Measurements from ENCODE around the gene ADCY1. TPM values are rescaled to one million over a fixed set of nuclear protein-coding genes. Genes with fewer than 3 reads are reported as not detected.

Gene ADCY1
- total RNA-seq, 1 experiment from 2014 or later, result not detected

DNA sequence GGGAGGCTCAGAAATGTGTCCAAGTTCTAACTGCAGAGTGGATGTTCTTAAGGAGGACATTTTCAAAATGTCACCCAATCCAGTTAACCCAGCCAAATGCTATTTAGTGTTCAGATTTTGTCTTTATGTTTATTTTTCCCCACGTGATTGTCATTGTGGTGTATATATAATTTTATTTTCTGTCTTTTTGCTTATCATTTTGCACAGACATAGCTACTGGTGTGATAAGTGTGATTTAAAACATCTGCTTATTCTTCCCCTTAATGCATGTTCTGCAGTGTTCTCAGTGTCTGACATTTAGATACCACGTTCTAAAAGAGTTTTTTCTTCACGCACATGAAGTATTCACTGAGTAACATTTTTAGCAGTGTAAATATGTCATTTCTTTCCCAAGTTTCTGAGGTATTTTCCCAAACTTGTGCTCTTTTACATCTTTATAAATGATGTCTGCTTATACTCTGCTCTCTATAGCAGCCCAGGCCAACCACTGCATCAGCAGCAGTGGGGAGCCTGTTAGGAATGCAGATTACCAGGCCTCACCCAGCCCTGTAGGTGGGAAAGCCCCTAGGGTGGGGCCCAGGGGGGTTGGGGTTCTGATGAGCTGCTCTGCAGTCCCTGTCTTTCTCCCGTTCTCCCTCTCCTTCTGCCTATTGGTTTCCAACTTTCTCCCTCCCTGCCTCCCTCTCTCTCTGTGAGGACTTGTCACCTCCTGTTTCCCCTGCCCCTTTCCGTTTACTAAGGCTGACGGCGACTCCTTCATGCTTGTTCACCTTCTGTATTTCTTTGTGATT, 20.8 kb downstream of the ADCY1 start:
- DNase-seq, result no peak
- Histone ChIP-seq H3K36me3 (ENCODE audit: low read depth) (no peaks in the 10 kb centered on the region), H3K79me2 (ENCODE audit: low read depth) (no peaks in the 10 kb centered on the region), H3K27me3 (ENCODE audit: insufficient read depth, low read depth) (peaks cover 100% of the 10 kb centered on the region), H3K4me3 (no peak overlapping the region), H3K9me2 (ENCODE audit: insufficient read depth) (no peaks in the 10 kb centered on the region), H3K4me1 (replicated peaks; ENCODE audit: insufficient read depth) (no peaks in the 10 kb centered on the region), H3K27ac (no peak overlapping the region), H3F3A (ENCODE audit: insufficient read depth, low read depth) (no peaks in the 10 kb centered on the region), H3K4me2 (no peak overlapping the region), H3K9me3 (ENCODE audit: insufficient read depth, low read depth) (no peaks in the 10 kb centered on the region), H2AFZ (no peak overlapping the region), H4K20me1 (ENCODE audit: insufficient read depth) (0 out of 2 replicates have a peak, but pooled peaks cover 3% of the 10 kb centered on the region)
- BruUV-seq (replicated peaks), result no TSS peak
- intact Hi-C loops (cut with micrococcal nuclease; ENCODE audit: unreplicated experiment), result no loop called here
- ChIA-PET CTCF (no interaction called here), POLR2A (ENCODE audit: unreplicated experiment) (no interaction called here)
- TF ChIP-seq EZH2 (IDR thresholded peaks at IDR 0.05; ENCODE audit: low read depth), result no peak
- TF ChIP-seq, protein P1, sequence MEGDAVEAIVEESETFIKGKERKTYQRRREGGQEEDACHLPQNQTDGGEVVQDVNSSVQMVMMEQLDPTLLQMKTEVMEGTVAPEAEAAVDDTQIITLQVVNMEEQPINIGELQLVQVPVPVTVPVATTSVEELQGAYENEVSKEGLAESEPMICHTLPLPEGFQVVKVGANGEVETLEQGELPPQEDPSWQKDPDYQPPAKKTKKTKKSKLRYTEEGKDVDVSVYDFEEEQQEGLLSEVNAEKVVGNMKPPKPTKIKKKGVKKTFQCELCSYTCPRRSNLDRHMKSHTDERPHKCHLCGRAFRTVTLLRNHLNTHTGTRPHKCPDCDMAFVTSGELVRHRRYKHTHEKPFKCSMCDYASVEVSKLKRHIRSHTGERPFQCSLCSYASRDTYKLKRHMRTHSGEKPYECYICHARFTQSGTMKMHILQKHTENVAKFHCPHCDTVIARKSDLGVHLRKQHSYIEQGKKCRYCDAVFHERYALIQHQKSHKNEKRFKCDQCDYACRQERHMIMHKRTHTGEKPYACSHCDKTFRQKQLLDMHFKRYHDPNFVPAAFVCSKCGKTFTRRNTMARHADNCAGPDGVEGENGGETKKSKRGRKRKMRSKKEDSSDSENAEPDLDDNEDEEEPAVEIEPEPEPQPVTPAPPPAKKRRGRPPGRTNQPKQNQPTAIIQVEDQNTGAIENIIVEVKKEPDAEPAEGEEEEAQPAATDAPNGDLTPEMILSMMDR (conservative IDR thresholded peaks at IDR 0.05), result no peak

DNA sequence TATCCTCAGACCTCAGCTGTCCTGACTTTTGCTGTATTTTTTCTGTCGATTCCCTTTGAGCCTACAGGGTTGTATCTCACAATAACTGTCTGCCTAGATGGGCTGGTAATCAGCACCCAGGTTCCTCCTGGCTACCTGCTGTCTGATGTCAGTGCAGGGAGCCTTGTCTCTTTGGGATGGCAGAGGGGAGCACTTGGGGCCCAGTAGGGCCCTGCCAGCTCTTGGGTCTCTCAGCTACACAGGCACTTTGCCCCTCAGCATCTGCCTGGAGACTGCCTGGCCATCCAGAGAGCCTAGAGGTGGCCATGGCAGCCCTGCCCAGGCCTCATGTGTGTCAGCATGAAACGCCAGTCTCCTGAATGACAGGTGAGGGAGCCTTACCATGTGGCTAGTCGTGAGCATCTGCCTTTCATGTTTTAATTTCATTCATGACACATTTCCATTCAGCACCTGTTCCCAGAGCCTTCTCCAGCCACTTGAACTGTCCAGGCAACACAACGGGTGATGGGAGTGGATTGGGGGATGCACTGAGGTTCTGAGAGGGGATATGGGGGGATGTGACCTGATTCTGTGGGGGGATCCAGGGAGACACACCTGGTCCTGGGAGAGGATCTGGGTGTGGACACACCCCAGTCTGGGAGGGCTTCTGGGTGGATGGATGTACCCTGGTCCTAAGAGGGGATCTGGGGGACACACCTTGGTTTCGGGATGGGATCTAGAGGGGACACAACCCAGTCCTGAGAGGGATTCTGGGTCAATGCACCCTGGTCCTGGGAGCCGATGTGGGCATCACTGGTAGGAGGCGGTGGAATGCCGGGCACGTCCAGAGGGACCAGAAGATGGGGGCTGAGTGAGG, 21.9 kb downstream of the ADCY1 start:
- CTCF ChIA-PET, result no interaction called here
- H3K4me2 ChIP-seq, result no peak overlapping the region
- peaks cover 100% of the 10 kb centered on the region for H3K27me3 ChIP-seq (ENCODE audit: insufficient read depth, low read depth)
- no peaks in the 10 kb centered on the region for H3K9me2 ChIP-seq (ENCODE audit: insufficient read depth)
- no peaks in the 10 kb centered on the region for H3K9me3 ChIP-seq (ENCODE audit: insufficient read depth, low read depth)
- H3K27ac ChIP-seq, result no peak overlapping the region
- POLR2A ChIA-PET (ENCODE audit: unreplicated experiment), result no interaction called here
- no peak for DNase-seq
- H2AFZ ChIP-seq, result no peak overlapping the region
- H3K36me3 ChIP-seq (ENCODE audit: low read depth), result no peaks in the 10 kb centered on the region
- 0 out of 2 replicates have a peak, but pooled peaks cover 3% of the 10 kb centered on the region for H4K20me1 ChIP-seq (ENCODE audit: insufficient read depth)
- intact Hi-C loops (cut with micrococcal nuclease; ENCODE audit: unreplicated experiment), result no loop called here
- no peaks in the 10 kb centered on the region for H3K79me2 ChIP-seq (ENCODE audit: low read depth)
- no peaks in the 10 kb centered on the region for H3F3A ChIP-seq (ENCODE audit: insufficient read depth, low read depth)
- no peak overlapping the region for H3K4me3 ChIP-seq
- no TSS peak for BruUV-seq (replicated peaks)
- TF ChIP-seq, protein P1 (conservative IDR thresholded peaks at IDR 0.05), result no peak
- no peak for TF ChIP-seq EZH2 (IDR thresholded peaks at IDR 0.05; ENCODE audit: low read depth)
- H3K4me1 ChIP-seq (replicated peaks; ENCODE audit: insufficient read depth), result no peaks in the 10 kb centered on the region

DNA sequence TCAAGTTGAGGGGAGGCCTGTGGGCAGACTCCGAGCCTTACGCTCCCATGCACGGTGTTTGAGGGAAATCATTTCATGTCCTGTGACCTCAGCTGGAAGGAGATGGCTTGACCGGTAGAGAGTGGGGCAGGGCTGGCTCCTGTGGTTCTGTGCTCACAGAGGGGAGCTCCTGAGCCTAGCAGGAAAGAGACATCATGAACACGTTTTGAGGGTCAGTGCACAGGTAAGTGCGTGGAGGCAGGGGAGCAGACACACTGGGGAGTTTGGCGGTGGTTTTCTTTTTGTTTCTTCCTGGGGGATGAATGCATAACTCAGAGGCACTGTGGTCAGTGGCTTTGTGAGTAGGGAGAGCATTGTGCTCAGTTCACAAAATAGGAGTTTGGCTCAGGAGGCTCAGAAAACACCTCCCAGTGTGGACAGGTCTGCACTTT, 22.5 kb downstream of the ADCY1 start:
- H3F3A ChIP-seq (ENCODE audit: insufficient read depth, low read depth), result no peaks in the 10 kb centered on the region
- no peaks in the 10 kb centered on the region for H3K9me2 ChIP-seq (ENCODE audit: insufficient read depth)
- no peaks in the 10 kb centered on the region for H3K4me1 ChIP-seq (replicated peaks; ENCODE audit: insufficient read depth)
- intact Hi-C loops (cut with micrococcal nuclease; ENCODE audit: unreplicated experiment), result no loop called here
- ChIA-PET CTCF (no interaction called here), POLR2A (ENCODE audit: unreplicated experiment) (no interaction called here)
- H2AFZ ChIP-seq, result no peak overlapping the region
- no peaks in the 10 kb centered on the region for H3K9me3 ChIP-seq (ENCODE audit: insufficient read depth, low read depth)
- TF ChIP-seq EZH2 (IDR thresholded peaks at IDR 0.05; ENCODE audit: low read depth), result no peak
- TF ChIP-seq, protein P1 (conservative IDR thresholded peaks at IDR 0.05), result no peak
- no TSS peak for BruUV-seq (replicated peaks)
- no peak for DNase-seq
- 0 out of 2 replicates have a peak, but pooled peaks cover 3% of the 10 kb centered on the region for H4K20me1 ChIP-seq (ENCODE audit: insufficient read depth)
- H3K27ac ChIP-seq, result no peak overlapping the region
- H3K27me3 ChIP-seq (ENCODE audit: insufficient read depth, low read depth), result peaks cover 100% of the 10 kb centered on the region
- H3K79me2 ChIP-seq (ENCODE audit: low read depth), result no peaks in the 10 kb centered on the region
- H3K36me3 ChIP-seq (ENCODE audit: low read depth), result no peaks in the 10 kb centered on the region
- H3K4me3 ChIP-seq, result no peak overlapping the region
- H3K4me2 ChIP-seq, result no peak overlapping the region
